Measurements from ENCODE around the gene C5orf63. TPM values are rescaled to one million over a fixed set of nuclear protein-coding genes. Genes with fewer than 3 reads are reported as not detected.
"Not testable (repeated sequence)": the region's sequence is repeated elsewhere in the genome, so short reads cannot be mapped to it uniquely, and the experiment has no call there.

C5orf63 gene
- total RNA-seq, 4 donors from 2014 or later = 1.7 to 12.1 (median 9.4) TPM

DNA sequence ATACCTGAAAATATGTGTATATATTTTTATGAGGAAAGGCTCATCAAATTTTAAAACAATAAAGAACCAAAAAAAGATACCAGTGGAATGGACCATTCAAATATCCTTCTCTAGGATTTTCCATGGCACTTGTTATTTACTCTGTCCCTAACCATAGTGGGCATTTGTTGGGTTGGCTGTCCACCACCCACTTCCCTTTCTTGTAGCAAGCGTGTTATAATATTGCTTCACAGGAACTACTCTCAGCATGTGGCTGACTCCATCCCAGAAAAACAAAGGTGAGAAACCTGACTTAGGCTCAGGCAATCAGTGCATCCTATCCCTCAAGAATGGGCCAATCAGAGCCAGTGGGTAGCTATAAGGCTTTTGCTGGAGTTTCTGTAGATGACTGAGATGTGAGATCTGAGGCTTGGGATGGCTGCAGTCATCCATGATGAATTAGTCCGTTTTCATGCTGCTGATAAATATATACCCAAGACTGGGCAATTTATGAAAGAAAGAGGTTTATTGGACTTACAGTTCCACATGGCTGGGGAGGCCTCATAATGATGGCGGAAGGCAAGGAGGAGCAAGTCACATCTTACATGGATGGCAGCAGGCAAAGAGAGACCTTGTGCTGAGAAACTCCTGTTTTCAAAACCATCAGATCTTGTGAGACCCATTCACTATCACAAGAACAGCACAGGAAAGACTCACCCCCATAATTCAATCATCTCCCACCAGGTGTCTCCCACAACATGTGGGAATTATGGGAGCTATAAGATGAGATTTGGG is 17.2 kb downstream of the C5orf63 start:
- Histone ChIP-seq H3K9me3 (no peaks in the 10 kb centered on the region), H3K36me3 (peaks cover 0 to 19% (median 0%) of the 10 kb centered on the region in 3 donors), H3K27ac (no peak overlapping the region), H3K4me1 (no peaks in the 10 kb centered on the region), H3K4me3 (no peak overlapping the region), H3K27me3 (no peaks in the 10 kb centered on the region)
- DNase-seq = no peak
- no peak for TF ChIP-seq POLR2A (IDR thresholded peaks at IDR 0.05)
- TF ChIP-seq, protein P1, sequence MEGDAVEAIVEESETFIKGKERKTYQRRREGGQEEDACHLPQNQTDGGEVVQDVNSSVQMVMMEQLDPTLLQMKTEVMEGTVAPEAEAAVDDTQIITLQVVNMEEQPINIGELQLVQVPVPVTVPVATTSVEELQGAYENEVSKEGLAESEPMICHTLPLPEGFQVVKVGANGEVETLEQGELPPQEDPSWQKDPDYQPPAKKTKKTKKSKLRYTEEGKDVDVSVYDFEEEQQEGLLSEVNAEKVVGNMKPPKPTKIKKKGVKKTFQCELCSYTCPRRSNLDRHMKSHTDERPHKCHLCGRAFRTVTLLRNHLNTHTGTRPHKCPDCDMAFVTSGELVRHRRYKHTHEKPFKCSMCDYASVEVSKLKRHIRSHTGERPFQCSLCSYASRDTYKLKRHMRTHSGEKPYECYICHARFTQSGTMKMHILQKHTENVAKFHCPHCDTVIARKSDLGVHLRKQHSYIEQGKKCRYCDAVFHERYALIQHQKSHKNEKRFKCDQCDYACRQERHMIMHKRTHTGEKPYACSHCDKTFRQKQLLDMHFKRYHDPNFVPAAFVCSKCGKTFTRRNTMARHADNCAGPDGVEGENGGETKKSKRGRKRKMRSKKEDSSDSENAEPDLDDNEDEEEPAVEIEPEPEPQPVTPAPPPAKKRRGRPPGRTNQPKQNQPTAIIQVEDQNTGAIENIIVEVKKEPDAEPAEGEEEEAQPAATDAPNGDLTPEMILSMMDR (IDR thresholded peaks at IDR 0.05) = no peak

GRCh38 chr5:127053551-127053950 is 19.8 kb downstream of the C5orf63 start:
- H3K4me3 ChIP-seq, H3K4me1 ChIP-seq, H3K27me3 ChIP-seq, H3K9me3 ChIP-seq, DNase-seq, H3K27ac ChIP-seq: not testable (repeated sequence)
- peaks cover 0 to 19% (median 0%) of the 10 kb centered on the region in 3 donors for H3K36me3 ChIP-seq

- Histone ChIP-seq H3K36me3 (peaks cover 0 to 15% (median 0%) of the 10 kb centered on the region in 3 donors), H3K4me3 (no peak overlapping the region), H3K27ac (no peak overlapping the region), H3K9me3 (no peaks in the 10 kb centered on the region), H3K27me3 (no peaks in the 10 kb centered on the region), H3K4me1 (no peaks in the 10 kb centered on the region)
- DNase-seq = no peak
- no peak for TF ChIP-seq POLR2A (IDR thresholded peaks at IDR 0.05)
- TF ChIP-seq, protein P1 (IDR thresholded peaks at IDR 0.05) = no peak
Measured at GRCh38 chr5:127053049-127053448, 20.3 kb downstream of the C5orf63 start.

DNA sequence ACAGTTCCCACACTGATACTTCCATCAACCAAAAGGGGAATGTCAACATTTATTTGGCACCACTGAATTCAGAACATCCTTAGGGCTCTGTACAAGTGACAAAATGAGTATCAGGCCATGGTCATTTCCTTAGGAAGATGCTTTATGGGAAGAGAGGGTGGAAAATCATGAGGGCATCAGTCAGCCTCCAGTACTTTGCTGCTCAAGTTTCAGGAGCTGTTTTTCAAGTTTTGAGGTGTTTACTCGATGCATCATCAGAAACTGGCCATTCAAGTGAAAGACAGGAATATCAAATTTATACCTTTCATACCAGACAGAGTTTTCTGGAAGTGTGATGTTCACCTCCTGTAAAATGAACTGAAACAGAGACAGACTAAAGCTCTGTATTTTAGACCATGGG is 21.7 kb downstream of the C5orf63 start:
- Histone ChIP-seq H3K27me3 (no peaks in the 10 kb centered on the region), H3K4me3 (no peak overlapping the region), H3K4me1 (no peaks in the 10 kb centered on the region), H3K9me3 (no peaks in the 10 kb centered on the region), H3K36me3 (peaks cover 0 to 7% (median 0%) of the 10 kb centered on the region in 3 donors), H3K27ac (no peak overlapping the region)
- no peak for TF ChIP-seq POLR2A (IDR thresholded peaks at IDR 0.05)
- TF ChIP-seq, protein P1 (IDR thresholded peaks at IDR 0.05) = no peak
- DNase-seq = no peak

DNA sequence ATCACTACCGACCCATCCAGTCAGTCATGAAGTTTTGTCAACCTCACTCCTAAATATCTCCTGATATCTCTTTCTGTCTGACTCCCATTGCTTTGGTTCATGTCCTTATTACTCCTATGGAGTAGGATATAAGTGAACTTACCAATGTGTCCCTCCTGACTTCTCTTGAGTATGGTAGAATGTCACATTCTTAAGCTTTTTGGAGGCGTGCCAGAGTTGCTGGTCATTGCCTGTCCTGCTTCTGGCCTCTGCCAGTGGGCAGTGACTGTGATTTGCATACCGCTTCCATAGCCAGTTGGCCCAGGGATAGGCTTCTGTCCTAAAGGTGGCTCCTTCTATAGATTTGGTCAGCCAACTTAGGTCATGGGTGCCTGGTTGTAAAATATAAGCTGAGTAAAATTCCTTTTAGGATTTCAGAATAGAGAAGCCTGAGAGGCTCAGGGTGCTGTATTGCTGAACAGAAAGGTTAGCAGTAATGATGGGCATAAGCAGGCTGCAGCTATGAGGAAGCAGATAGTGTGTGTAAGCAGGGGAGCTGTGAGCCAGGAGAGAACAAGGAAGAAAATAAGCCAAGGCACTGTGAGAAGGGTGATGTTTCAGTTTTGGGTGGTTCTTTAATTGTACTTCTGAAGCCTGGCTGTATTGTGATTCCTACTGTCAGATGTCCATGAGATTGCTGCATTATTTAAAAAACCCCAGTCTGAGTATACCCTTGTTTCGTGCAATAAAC is 26.8 kb downstream of the C5orf63 start:
- no peak for DNase-seq
- no peaks in the 10 kb centered on the region for H3K36me3 ChIP-seq
- H3K4me1 ChIP-seq = no peaks in the 10 kb centered on the region
- H3K27me3 ChIP-seq = no peaks in the 10 kb centered on the region
- no peak overlapping the region for H3K4me3 ChIP-seq
- H3K27ac ChIP-seq = no peak overlapping the region
- no peak for TF ChIP-seq POLR2A (IDR thresholded peaks at IDR 0.05)
- TF ChIP-seq, protein P1 (IDR thresholded peaks at IDR 0.05) = no peak
- H3K9me3 ChIP-seq = no peaks in the 10 kb centered on the region

DNA sequence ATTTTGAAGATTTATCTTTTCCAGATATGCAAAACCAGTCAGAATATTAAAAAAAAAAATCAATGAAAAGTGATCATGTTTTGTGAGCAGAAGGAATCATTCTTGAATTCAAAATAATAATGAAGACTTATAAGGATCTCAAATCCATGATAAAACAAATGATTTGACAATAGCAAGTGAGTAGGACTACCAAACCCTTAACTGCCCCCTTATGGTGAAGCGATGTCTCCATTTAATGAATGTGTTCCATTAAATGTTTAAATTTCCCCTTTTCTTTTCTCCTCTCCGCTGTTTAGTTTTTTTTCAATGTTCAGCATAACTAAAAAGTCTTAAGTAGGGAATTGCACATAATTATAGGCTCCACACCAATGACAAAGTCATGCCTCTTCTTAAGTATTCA is 30.7 kb downstream of the C5orf63 start:
- Histone ChIP-seq H3K36me3 (no peaks in the 10 kb centered on the region), H3K4me1 (peaks cover 0 to 6% (median 0%) of the 10 kb centered on the region in 4 donors), H3K27ac (no peak overlapping the region), H3K9me3 (no peaks in the 10 kb centered on the region), H3K4me3 (no peak overlapping the region), H3K27me3 (no peaks in the 10 kb centered on the region)
- no peak for DNase-seq
- TF ChIP-seq, protein P1 (IDR thresholded peaks at IDR 0.05) = no peak
- TF ChIP-seq POLR2A (IDR thresholded peaks at IDR 0.05) = no peak

All from Peyer's patch (tissue), 4 donors.